Hematopoietic multipotent progenitor cell treated with erythropoietin and hydrocortisone succinate and interleukin-3 and kit ligand, for 15 days (in vitro differentiated cells): ENCODE measurements around the gene CACNB4.
"Not testable (repeated sequence)": the region's sequence is repeated elsewhere in the genome, so short reads cannot be mapped to it uniquely, and the experiment has no call there.

ENCODE experiments used
- DNase-seq: peaks from one replicate; pipeline ENCODE4 v3.0.0-alpha.2; 2015; ENCODE audit warnings: low spot score

Gene CACNB4

DNA sequence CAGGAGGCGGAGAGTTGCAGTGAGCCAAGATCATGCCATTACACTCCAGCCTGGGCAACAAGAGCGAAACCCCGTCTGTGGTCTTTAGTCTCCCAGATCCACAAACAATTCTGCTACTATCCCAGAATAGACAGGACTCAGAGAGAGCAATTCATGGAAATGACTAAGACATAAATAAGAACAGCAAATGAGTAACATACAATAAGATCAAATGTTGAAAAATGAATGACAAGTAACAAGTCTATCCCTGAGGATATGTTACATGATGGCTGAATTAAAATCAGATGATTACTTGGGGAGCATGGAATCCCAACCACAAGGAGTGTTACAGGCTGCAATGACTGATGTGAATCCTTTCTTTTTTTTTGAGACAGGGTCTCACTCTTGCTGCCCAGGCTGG, 280.9 kb downstream of the CACNB4 start:
- no peak for DNase-seq

DNA sequence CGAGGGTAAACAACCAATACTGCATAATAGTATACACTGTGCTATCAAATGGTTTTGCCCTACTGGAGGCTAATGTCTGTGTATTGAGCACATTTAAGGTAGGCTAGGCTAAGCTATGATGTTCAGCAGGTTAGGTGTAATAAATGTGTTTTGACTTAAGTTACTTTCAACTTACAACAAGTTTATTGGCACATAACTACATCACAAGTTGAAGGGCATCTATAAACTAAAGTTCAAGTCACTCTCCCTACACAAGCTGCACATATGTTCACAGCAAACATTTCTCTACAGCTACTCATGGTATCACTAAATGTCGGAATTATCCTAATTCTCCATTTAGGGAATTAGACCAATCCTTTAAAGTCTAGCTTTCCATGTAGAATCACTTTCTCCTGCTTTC, 282.0 kb downstream of the CACNB4 start:
- DNase-seq = no peak

DNA sequence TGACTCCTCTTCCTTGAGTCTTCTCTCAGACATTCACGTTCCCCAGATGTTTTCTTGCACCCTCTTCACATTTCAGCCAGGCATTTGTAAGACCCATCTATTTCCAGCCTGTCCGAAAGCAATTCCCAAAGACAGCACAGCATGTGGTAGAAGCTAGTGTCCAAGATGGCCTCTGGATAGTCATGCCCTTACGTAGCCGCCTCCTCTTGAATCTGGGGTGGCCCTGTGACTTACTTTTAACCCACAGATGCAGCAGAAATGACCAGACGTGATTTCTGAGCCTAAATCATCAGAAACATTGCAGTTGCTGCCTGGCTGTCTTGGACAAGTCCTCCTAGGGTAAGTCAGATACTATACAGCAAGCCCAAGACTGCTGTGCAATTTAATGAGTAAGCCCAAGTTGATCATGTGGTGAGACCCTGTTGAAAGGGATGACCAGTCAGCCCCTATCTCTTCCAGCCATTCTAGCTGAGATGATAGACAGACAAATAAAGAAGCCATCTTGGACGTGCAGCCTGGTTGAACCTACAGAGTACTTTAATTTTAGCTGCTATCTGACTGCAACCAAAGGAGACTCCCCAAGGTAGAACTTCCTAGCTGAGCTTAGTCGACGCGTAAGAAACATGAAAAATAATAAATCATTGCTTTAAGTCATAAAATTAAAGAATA, 282.9 kb downstream of the CACNB4 start:
- DNase-seq = no peak

DNA sequence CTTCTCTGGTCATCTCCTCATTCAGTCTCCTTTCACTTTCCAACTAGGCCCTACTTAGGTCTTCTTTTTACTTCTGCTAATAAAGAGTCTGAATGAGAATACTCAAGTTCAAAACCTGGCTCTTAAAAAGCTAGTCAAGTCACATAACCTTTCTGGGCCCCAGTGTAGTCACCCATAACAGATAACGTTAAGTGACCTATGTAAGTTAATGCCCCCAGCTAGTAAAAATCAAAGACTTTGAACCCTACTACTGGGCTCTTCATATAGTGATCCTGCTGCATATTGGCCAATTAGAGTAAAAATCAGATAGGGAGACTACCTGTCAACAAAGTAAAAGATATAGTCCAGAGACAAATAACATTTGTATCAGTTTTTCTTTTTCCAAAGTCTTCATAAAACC, 288.4 kb downstream of the CACNB4 start:
- no peak for DNase-seq

DNA sequence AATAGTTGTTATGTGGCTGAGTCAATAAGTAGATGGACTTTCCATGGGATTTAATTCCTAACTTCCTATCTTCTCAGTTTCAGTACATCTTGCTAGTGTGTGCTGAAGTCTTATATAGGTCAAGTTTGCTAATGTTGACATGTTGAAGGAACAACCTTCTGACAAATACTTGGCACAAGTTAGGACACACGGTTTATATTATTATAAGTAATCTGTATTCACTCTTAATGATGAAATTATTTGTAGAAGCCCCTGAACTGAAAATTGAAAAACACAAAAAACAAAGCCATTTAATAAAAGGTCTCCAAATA, 289.8 kb downstream of the CACNB4 start:
- DNase-seq = no peak

DNA sequence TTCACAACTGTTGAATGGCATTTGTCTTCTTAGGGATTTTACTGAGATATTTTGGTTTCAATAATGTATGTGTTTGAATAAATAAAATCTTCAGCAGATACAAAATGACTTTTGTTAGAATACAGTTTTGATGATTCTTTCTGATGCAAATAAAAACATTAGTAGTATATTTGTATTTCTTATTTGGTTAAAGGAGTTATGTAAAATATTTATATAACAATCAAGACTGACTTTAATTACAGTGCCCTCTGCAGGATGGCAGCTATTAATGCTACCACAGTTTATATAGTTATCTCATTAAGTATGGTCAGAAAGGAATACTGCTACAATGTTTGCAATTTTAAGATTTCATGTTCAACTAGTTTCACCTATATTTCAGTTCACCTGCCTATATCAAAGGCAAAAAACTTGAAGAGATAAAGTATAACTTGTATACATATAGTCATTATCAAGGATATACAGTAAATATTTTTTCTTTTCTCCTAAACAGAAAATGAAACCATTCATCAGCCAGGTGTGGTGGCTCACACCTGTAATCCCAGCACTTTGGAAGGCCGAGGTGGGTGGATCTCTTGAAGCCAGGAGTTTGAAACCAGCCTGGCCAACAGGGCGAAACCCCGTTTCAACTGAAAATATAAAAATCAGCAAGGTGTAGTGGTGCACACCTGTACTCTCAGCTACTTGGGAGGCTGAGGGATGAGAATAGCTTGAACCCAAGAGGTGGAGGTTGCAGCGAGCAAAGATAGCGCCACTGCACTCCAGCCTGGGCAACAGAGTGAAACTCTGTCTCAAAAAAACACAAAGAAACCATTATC, 290.4 kb downstream of the CACNB4 start:
- peak; percentile 57 for DNase-seq

DNA sequence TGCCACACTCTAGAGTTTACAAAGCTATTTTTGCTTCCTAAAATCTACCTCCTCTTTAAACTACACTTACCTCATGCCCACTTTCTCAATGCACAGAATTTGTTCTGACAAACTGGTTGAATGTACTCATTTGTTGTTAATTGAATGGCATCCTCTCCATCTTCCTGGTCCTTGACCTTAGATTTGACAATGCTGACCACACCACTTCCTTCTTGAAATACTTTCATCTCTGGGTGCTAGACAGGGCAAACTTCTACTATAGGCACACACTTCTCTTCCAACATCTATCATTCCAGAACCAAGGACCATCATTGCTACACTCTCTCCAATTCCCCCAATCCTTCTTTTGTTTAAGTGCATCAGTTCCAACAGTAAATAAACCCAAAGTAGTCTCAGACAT, 292.9 kb downstream of the CACNB4 start:
- DNase-seq = no peak

DNA sequence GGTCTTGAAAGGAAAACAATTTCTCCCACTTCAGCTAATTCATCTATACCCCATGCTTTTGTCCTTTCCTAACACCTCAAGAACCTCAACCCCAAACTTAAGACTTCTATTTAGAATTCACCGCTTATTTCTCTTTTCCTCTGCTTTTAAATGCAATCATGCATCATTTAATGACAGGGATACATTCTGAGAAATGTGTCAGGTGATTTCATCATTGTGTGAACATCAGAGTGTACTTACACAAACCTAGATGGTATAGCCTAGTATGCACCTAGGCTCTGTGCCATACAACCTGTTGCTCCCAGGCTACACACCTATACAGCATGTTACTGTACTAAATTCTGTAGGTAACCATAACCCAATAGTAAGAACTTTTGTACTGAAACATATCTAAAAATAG, 293.5 kb downstream of the CACNB4 start:
- no peak for DNase-seq

DNA sequence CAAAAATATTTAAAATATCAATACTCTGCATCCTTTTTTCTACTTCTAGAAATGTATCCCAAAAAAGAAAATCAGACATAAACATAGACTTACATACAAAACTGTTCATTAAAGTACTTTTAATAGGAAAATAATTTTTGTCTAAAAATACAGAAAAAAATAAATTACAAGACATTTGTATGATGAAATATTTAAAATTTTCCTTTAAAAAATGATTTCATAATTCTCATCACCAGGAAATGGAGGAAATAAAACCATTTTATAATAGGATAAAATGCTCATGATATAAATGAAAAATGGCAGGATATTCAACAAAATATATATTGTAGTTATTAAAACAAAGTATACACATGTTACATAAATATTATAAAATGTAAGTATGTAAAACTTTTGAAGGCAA, 295.0 kb downstream of the CACNB4 start:
- no peak for DNase-seq

DNA sequence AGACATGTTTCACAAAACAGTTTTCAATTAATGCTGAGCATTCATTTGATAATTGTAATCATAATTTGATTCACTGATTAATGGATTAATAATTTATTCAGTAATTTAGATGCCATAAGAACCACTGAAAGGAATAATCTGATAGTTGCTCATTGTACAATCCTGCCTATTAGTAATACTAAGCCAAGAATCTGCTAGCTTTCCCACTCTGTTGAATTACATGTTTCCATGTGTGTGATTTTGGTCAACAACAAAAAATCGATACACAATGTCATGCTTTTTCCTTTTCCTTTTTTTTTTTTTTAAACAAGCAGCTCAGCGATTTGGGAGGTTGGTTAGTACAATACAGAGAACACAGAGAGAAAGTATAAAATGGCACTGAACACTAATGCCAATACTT, 296.5 kb downstream of the CACNB4 start:
- no peak for DNase-seq

DNA sequence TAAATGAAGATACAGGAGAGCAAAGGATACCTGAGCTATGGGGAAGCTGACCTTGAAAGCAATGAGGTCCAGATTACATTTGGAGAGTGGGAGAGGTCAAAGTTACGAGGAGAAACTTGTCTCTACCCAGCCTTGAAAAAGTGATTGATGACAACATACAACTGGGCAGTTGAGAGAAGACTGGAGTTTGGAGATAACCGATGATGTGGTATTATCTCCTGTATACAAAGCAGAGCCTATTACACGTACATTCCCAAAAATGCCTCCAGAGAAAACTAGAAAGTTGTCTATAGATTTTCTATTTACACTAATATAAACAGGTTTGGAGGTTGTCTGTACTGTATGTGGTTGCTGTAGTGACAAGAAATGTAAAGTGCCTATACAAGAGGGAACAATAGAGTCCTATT, 299.0 kb downstream of the CACNB4 start:
- peak; percentile 21 for DNase-seq

DNA sequence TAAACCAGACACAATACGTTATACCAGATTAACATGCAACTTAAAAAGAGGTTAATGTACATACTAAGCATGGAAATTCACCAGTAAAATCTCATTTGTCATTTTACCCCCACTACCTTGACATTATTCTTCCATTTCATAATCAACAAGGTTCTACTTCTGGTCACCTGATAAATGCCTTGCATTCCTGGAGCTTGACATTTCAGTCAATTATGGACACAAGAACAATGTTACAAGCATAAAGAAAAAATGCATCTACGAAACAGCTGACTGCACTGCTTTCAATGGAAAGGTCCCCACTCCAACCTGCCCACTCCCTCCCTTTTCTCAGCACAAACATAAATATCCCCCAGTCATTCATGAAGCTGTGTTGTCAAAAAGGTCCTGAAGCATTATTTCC, 302.1 kb downstream of the CACNB4 start:
- no peak for DNase-seq

DNA sequence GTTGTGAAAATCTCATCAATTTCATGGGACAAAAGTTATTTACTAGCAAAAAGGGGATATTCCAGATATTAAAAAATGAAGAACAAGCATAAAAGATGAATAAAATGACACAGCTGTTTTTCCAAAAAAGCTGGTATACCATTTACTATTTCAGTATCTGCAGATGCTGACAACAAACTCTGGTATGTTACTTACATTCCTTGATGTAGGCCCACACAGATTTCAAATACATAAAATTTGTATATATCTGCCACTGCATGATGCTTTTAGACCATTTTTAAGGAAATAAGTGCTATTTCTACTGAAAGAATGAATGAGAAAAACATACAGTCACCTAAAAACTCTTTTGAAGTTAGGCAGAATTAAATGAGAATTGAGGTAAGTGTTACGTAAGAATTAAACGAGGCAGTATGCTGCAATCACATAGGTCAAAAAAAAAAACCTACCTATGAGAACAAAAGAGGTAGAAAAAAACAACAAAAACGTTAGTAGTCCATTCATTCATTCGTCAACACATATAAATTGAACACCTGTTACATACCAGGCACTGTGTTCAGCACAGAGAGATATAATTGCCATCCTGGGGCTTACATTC, 303.1 kb downstream of the CACNB4 start:
- no peak for DNase-seq

DNA sequence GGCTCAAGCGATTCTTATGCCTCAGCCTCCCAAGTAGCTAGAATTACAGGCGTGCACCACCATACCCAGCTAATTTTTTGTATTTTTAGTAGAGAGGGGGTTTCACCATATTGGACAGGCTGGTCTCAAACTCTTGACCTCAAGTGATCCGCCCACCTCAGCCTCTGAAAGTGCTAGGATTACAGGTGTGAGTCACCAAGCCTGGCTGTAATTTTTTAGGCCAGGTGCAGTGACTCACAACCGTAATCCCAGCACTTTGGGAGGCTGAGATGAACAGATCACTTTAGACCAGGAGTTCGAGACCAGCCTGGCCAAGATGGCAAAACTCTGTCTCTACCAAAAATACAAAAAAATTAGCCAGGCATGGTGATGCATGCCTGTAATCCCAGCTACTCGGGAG, 304.4 kb downstream of the CACNB4 start:
- DNase-seq = not testable (repeated sequence)

DNA sequence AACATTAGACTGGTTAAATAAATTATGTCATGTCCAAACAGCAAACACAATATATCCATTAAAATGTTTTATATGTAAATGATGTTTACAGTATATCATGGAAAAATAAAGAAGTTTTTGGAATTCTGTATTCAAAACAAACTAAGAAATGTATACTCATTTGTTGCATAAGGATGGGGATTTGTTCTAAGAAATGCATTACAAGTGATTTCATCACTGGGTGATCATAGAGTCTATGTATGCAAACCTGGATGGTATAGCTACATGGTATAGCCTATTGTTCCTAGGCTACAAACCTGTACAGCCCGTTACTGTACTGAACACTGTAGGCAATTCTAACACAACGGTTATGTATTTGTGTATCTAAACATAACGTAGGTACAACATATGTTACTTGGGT, 305.7 kb downstream of the CACNB4 start:
- no peak for DNase-seq

DNA sequence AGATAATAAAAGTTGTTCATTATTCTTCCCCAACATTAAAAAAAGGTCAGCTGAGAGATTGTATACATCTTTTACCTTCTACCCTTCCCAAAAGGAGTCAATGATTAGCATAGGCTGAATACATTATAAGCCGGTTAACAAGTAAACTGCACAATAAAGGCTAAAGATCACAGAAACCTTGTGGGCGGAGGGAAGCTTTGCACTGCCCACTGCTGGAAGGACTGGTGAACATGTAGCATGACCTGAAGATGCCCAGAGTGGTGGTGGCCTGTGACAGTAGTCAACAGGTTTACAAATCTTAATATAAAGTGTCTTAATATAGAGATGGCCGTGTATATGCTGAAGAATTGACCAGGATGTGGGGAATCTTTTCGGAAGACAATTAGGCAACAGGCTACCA, 306.3 kb downstream of the CACNB4 start:
- DNase-seq = no peak

DNA sequence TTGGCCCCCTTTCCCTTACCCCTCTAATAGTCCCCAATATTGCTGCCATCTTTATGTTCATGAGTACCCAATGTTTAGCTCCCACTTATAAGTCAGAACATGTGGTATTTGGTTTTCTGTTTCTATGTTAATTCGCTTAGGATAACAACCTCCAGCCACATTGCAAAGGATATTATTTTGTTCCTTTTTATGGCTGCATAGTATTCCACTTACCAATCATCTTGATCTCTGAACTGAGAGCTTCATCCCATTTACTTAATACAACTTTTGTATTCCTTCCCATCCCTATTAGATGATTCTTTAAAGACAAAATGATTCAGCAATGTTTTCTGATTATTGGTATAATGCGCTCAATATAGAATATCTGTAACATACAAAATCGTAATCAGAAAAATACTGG, 307.3 kb downstream of the CACNB4 start:
- DNase-seq = no peak

DNA sequence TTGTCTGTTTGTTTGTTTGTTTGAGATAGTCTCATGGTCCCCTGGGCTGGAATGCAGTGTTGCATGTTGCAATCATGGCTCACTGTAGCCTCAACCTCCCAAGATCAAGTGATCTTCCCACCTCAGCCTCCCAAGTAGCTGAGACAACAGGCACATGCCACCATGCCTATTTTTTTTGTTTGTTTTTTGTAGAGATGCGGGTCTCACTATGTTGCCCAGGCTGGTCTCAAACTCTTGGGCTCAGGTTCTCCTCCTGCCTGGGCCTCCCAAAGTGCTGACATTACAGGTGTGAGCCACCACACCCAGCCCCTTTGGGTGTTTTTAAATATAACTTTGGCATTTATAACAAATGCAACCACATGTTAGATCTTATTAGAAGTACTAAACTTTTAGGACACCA, 308.2 kb downstream of the CACNB4 start:
- DNase-seq = no peak

DNA sequence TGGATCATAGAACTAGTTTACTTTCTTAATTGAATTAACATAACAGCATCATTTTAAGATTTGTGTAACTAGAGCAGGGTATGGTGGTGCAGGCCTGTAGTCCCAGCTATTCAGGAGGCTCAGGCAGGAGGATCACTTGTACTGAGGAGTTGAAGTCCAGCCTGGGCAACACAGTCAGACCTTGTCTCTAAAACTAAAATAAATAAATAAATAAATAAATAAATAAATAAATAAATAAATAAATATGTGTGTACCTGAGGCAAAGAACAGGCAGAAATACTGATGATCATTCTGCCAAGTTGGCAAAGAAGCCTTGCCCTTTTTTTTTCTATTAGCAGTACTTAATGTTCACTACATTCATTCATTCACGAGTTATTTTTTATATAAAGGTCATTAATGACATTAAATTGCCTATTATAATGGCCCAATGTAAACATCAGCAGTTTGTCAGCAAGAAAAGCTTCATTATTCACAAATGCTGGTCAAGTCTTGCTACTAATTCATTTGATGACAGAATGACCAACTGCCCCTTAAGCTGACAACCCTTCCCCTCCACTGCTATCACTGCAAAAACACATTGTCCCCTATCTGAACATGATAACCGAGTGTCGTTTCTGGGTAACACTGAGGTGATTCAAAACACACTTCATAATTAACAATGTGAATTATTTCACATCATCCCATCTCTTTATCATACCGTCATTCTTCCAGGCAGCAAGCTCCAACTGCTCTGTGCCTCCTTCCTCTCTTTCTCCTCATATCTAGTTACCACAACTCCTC, 309.6 kb downstream of the CACNB4 start:
- DNase-seq = no peak

DNA sequence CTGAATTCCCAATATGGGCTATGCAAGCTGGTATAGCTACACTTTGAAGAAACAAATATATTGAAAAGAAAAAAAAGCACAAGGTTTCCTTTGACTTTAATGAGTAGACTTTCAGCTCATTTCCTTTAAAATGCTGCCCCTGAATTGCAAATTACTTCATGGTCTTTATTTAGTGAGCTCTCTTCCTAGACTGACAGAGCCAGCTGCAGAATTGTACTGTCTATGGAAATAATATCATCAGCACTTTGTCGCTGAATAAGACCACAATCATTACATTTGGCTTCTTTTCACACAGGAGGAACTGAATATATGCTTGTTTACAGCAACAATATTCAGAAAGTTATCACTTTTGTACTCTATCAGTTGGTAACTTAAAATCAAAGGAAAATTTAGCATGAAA, 312.4 kb downstream of the CACNB4 start:
- DNase-seq = no peak

DNA sequence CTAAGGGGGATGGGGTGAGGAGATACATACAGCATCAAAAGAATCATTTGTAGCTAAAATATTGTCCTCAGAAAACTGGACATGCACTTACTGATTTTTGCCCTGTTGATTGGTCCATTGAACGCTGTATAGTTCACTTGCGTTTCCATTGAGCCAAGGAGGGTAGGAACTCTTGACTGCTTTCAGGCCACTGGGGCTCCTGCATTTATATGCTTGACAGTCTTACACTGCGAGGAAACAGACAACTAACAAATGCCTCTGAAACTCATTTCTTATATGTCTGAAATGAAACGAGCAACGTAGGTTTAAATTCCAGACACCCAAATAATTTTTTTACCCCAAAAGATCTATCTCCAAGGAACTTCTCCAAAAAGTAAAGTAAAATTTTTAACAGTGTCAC, 312.8 kb downstream of the CACNB4 start:
- DNase-seq = no peak

DNA sequence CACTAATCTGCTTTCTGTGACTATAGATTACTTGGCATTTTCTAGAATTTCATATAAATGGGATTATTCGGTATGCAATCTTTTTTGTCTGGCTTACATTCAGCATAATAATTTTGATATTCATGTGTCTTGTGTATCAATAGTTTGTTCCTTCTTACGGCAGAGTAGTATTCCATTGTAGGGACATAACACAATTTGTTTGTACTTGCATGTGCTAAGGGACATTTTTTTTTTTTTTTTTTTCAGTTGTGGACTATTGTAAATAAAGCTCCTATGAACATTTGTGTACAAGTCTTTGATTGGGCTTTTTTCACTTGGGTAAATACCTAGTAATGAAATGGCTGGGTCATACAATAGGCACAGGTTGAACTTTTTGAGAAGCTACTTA, 315.7 kb downstream of the CACNB4 start:
- no peak for DNase-seq
